Testis (tissue), 3 donors: ENCODE measurements around the gene KATNB1. TPM values are rescaled to one million over a fixed set of nuclear protein-coding genes. Genes with fewer than 3 reads are reported as not detected.

Source experiments
- DNase-seq: peaks from one replicate; pipeline ENCODE4 v3.0.0-alpha.2; 2019
- H3K27ac ChIP-seq, 2 donors: fragments of 200-600 bp; sonication (generic); one replicate each; pipeline ENCODE4 v1.5.1; 2019
- H3K27me3 ChIP-seq: fragments of 200-600 bp; sonication (generic); one replicate; pipeline ENCODE4 v1.5.1; 2019
- H3K36me3 ChIP-seq: fragments of 200-600 bp; sonication (generic); one replicate; pipeline ENCODE4 v1.5.1; 2017; ENCODE audit warnings: low read depth; ENCODE audit errors: missing control alignments
- H3K4me1 ChIP-seq: fragments of 200-600 bp; sonication (generic); one replicate; pipeline ENCODE4 v1.5.1; 2019
- H3K4me3 ChIP-seq, 2 donors: fragments of 200-600 bp; sonication (generic); one replicate each; pipeline ENCODE4 v1.5.1; 2017 to 2019
- H3K9me3 ChIP-seq: fragments of 200-600 bp; sonication (generic); one replicate; pipeline ENCODE4 v1.5.1; 2017
- CTCF ChIP-seq, 3 experiments: fragments of 450-650 bp in 2 of 3; fragments of 200-600 bp in 1 of 3; sonication (generic) in 1 of 3; IDR thresholded peaks; one replicate each; pipeline ENCODE4 v1.5.1; 2016 to 2019; ENCODE audit warnings: antibody characterized with exemption in 3 of 3, mild to moderate bottlenecking in 2 of 3, moderate library complexity in 1 of 3
- POLR2A ChIP-seq: fragments of 450-650 bp; IDR thresholded peaks from one replicate; pipeline ENCODE4 v1.6.1; 2017; ENCODE audit warnings: antibody characterized with exemption, mild to moderate bottlenecking, moderate library complexity
- WGBS, 2 donors: methylation state at CpG; one replicate each; pipeline ENCODE4 v1.1.5; 2018; 5-methylcytosine and 5-hydroxymethylcytosine counted together
- intact Hi-C: fragments of 100-400 bp; cut with DNase I; formaldehyde crosslinking; loops from one replicate; pipeline ENCODE4 v1.15.1; 2023; ENCODE audit warnings: low total_unique reads
- polyA plus RNA-seq: library from polyadenylated mRNA; stranded (reverse); fragments of 350-450 nt; fragmentation: Illumina TruSeq; extraction: RNeasy Lipid Tissue Mini Kit (QIAGEN cat#74804); gene quantifications from one replicate; pipeline ENCODE4 v1.2.3, GENCODE V29; 2014; ENCODE audit warnings: low read depth, low replicate concordance; ENCODE audit not compliant: insufficient read depth
- total RNA-seq, 2 donors: library from RNA; depleted of rRNA; stranded (reverse); fragments of >200 nt; gene quantifications; one replicate each; pipeline ENCODE4 v1.2.3, GENCODE V29; 2016

The KATNB1 gene
- total and polyA plus RNA-seq, 3 donors from 2014 or later: 52.7 to 105 (median 53.5) TPM

- no peaks in the 10 kb centered on the region for H3K9me3 ChIP-seq
- intact Hi-C loops: loop anchor here (10.0 kb wide), 1 partner anchor 249 kb away; the partner anchor contains the start of genes USB1 and ZNF319
- WGBS, 2 donors: 75 to 79% methylated on average over 17 to 18 of the region's 18 CpGs
- H3K27ac ChIP-seq: no peak overlapping the region
- H3K27me3 ChIP-seq: no peaks in the 10 kb centered on the region
- TF ChIP-seq CTCF (IDR thresholded peaks at IDR 0.05): no peak
- TF ChIP-seq POLR2A: no peak
- no peak for DNase-seq
- no peaks in the 10 kb centered on the region for H3K4me1 ChIP-seq
- no peaks in the 10 kb centered on the region for H3K36me3 ChIP-seq
- H3K4me3 ChIP-seq: no peak overlapping the region
Observed at GRCh38 chr16:57755726-57756423, 20.3 kb downstream of the KATNB1 start.

- Histone ChIP-seq H3K27ac (no peak overlapping the region), H3K27me3 (no peaks in the 10 kb centered on the region), H3K4me3 (no peak overlapping the region), H3K9me3 (no peaks in the 10 kb centered on the region), H3K36me3 (no peaks in the 10 kb centered on the region), H3K4me1 (no peaks in the 10 kb centered on the region)
- TF ChIP-seq POLR2A: no peak
- TF ChIP-seq CTCF (IDR thresholded peaks at IDR 0.05): no peak
- WGBS, 2 donors: 81 to 86% methylated on average over 9 to 15 of the region's 15 CpGs
- no peak for DNase-seq
- intact Hi-C loops: loop anchor here (10.0 kb wide), 1 partner anchor 248 kb away; the partner anchor contains the start of genes USB1 and ZNF319
Observed at GRCh38 chr16:57756424-57757325, 21.1 kb downstream of the KATNB1 start.

DNA sequence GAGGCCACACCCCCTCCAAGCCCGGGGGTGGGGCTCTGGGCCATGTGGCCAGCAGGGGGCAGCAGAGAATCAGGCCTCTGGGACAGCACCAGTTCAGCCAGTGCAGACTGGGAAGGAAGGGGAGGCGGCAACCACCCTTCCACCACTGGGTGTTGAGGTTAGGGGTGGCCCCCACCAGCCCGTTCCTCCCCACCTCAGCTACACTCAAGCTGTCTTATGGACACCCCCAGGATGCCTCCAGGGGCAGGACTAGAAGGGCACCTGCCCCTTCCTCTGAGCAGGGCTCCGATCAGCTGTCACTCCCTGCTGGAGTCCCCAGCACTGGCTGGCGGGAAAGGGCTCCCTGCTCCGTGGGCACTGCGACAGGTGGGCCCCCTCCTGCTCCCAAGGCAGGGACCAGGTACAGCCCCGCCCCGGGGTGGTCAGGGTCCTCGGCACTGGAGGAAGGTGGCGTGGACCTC, 21.8 kb downstream of the KATNB1 start:
- no peaks in the 10 kb centered on the region for H3K4me1 ChIP-seq
- 40 to 68% methylated on average over 2 to 10 of the region's 11 CpGs for WGBS, 2 donors

GRCh38 chr16:57757883-57758282, 22.3 kb downstream of the KATNB1 start:
- WGBS, 2 donors: 92 to 94% methylated on average over 7 of the region's 7 CpGs
- Histone ChIP-seq H3K4me3 (no peak overlapping the region), H3K9me3 (no peaks in the 10 kb centered on the region), H3K27ac (no peak overlapping the region), H3K27me3 (no peaks in the 10 kb centered on the region), H3K4me1 (no peaks in the 10 kb centered on the region), H3K36me3 (no peaks in the 10 kb centered on the region)
- TF ChIP-seq POLR2A (no peak), CTCF (IDR thresholded peaks at IDR 0.05) (no peak)
- intact Hi-C loops: loop anchor here (10.0 kb wide), 1 partner anchor 247 kb away; the partner anchor contains the start of genes USB1 and ZNF319
- no peak for DNase-seq

More for the DNA sequence above, 21.8 kb downstream of the KATNB1 start:
- Histone ChIP-seq H3K36me3 (no peaks in the 10 kb centered on the region), H3K27ac (no peak overlapping the region), H3K4me3 (no peak overlapping the region), H3K27me3 (no peaks in the 10 kb centered on the region), H3K9me3 (no peaks in the 10 kb centered on the region)
- intact Hi-C loops: loop anchor here (10.0 kb wide), 1 partner anchor 247 kb away; the partner anchor contains the start of genes USB1 and ZNF319
- no peak for TF ChIP-seq POLR2A
- TF ChIP-seq CTCF (IDR thresholded peaks at IDR 0.05): peak; percentile 91 to 93 (median 92)
- peak; percentile 90 for DNase-seq
